ENCODE data around the gene SP2.

The SP2 gene

GRCh38 chr17:47895856-47896671 is at the start of gene SP2:
Gene SP2 (plus strand): TSS chr17:47896236. CDS start chr17:47896287, 51 bp downstream.
- Histone ChIP-seq H3K27me3 (replicated peaks; ENCODE audit: insufficient read depth, low read length) (no peaks in the 10 kb centered on the region), H3K36me3 (replicated peaks; ENCODE audit: insufficient read depth, low read length) (no peaks in the 10 kb centered on the region), H3K9me2 (replicated peaks; ENCODE audit: insufficient read depth, low read length) (no peaks in the 10 kb centered on the region), H3K27ac (ENCODE audit: low read length) (peak within 1 kb of the TSS; percentile 64), H3F3A (ENCODE audit: insufficient read depth, low read length) (peaks cover 10% of the 10 kb centered on the region; the same call in 1 of the 2 replicates), H3K79me2 (ENCODE audit: low read length) (peaks cover 48% of the 10 kb centered on the region), H3K4me1 (ENCODE audit: low read length) (peaks cover 32% of the 10 kb centered on the region), H3K4me3 (ENCODE audit: low read length) (peak within 1 kb of the TSS; percentile 94), H3K9me3 (replicated peaks; ENCODE audit: insufficient read depth, low read length) (no peaks in the 10 kb centered on the region), H3K9ac (ENCODE audit: low read length) (peak within 1 kb of the TSS; percentile 87), H2AFZ (ENCODE audit: low read length) (peak within 1 kb of the TSS; percentile 76), H4K20me1 (ENCODE audit: insufficient read depth, low read length) (no peaks in the 10 kb centered on the region), H3K4me2 (ENCODE audit: low read depth, low read length) (peak within 1 kb of the TSS; percentile 84)
- DNase-seq: peak; percentile 100
- no peak for TF ChIP-seq EZH2 (optimal IDR thresholded peaks at IDR 0.05; ENCODE audit: low read depth, low read length)
- TF ChIP-seq CTCF (IDR thresholded peaks at IDR 0.05; ENCODE audit: low read length): no peak

DNA sequence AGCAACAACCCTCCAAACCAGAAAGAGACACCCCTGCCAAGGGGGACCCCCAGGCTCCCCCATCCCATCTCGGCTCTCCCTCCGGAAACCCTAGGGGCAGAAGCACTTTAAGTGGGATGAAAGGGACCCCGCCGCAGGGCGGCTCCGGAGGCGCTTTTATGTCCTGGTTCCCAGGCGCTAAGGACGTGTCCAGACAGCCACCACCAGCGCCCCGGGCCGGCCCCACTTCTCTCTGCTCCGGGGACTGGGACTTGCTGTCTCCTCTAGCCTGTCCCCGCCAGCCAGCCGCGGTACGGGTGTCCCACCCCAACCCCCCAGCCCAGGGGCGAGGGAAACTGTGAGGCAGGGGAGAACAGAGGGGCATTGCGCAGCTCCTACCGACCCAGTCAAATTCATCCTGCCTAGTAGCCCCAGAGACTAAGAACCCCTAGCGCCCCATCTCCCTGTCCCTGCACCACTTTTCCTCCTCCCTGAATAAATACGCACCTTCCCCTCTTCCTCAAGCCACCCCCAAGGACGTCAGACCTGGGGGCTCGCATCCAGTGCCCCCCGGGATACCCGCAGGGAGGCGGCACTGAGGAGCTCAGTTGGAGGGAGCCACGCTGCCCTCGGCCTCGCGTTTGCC is 49.2 kb upstream of the SP2 start:
- DNase-seq: no peak
- TF ChIP-seq CTCF (IDR thresholded peaks at IDR 0.05; ENCODE audit: low read length) (no peak), EZH2 (optimal IDR thresholded peaks at IDR 0.05; ENCODE audit: low read depth, low read length) (peak; percentile 78), EZH2phosphoT487 (IDR thresholded peaks at IDR 0.05; ENCODE audit: low read length) (peak; percentile 72; the same call in 1 of the 2 replicates)
- peak overlapping the region; percentile 19; the same call in 1 of the 2 replicates for H3K4me2 ChIP-seq (ENCODE audit: low read depth, low read length)

GRCh38 chr17:47847341-47848197 is 48.5 kb upstream of the SP2 start:
- Histone ChIP-seq H3K36me3 (replicated peaks; ENCODE audit: insufficient read depth, low read length) (no peaks in the 10 kb centered on the region), H3K9me2 (replicated peaks; ENCODE audit: insufficient read depth, low read length) (no peaks in the 10 kb centered on the region), H2AFZ (ENCODE audit: low read length) (no peak overlapping the region), H3K4me2 (ENCODE audit: low read depth, low read length) (peak overlapping the region; percentile 19; the same call in 1 of the 2 replicates), H3K27ac (ENCODE audit: low read length) (no peak overlapping the region), H3K79me2 (ENCODE audit: low read length) (no peaks in the 10 kb centered on the region), H4K20me1 (ENCODE audit: insufficient read depth, low read length) (no peaks in the 10 kb centered on the region), H3K4me1 (ENCODE audit: low read length) (0 out of 2 replicates have a peak, but pooled peaks cover 4% of the 10 kb centered on the region), H3K9ac (ENCODE audit: low read length) (no peak overlapping the region), H3K4me3 (ENCODE audit: low read length) (no peak overlapping the region), H3K9me3 (replicated peaks; ENCODE audit: insufficient read depth, low read length) (no peaks in the 10 kb centered on the region), H3K27me3 (replicated peaks; ENCODE audit: insufficient read depth, low read length) (peaks cover 77% of the 10 kb centered on the region), H3F3A (ENCODE audit: insufficient read depth, low read length) (no peaks in the 10 kb centered on the region)
- DNase-seq: peak; percentile 37
- TF ChIP-seq CTCF (IDR thresholded peaks at IDR 0.05; ENCODE audit: low read length) (peak; percentile 40), EZH2 (optimal IDR thresholded peaks at IDR 0.05; ENCODE audit: low read depth, low read length) (no peak), EZH2phosphoT487 (IDR thresholded peaks at IDR 0.05; ENCODE audit: low read length) (no peak)

More for the DNA sequence above, 49.2 kb upstream of the SP2 start:
- no peaks in the 10 kb centered on the region for H3K9me2 ChIP-seq (replicated peaks; ENCODE audit: insufficient read depth, low read length)
- no peaks in the 10 kb centered on the region for H3K9me3 ChIP-seq (replicated peaks; ENCODE audit: insufficient read depth, low read length)
- H2AFZ ChIP-seq (ENCODE audit: low read length): no peak overlapping the region
- no peak overlapping the region for H3K9ac ChIP-seq (ENCODE audit: low read length)
- no peaks in the 10 kb centered on the region for H3K79me2 ChIP-seq (ENCODE audit: low read length)
- no peak overlapping the region for H3K27ac ChIP-seq (ENCODE audit: low read length)
- H4K20me1 ChIP-seq (ENCODE audit: insufficient read depth, low read length): no peaks in the 10 kb centered on the region
- peaks cover 6% of the 10 kb centered on the region; the same call in 1 of the 2 replicates for H3F3A ChIP-seq (ENCODE audit: insufficient read depth, low read length)
- H3K36me3 ChIP-seq (replicated peaks; ENCODE audit: insufficient read depth, low read length): no peaks in the 10 kb centered on the region
- H3K27me3 ChIP-seq (replicated peaks; ENCODE audit: insufficient read depth, low read length): peaks cover 70% of the 10 kb centered on the region
- H3K4me3 ChIP-seq (ENCODE audit: low read length): no peak overlapping the region
- H3K4me1 ChIP-seq (ENCODE audit: low read length): peaks cover 9% of the 10 kb centered on the region
